ENCODE measurements around the gene SLC25A20.
"Not testable (repeated sequence)": the region's sequence is repeated elsewhere in the genome, so short reads cannot be mapped to it uniquely, and the experiment has no call there.

Gene SLC25A20

GRCh38 chr3:48847053-48847503 lies 51.6 kb downstream of the SLC25A20 start:
- H3K27ac ChIP-seq, result peak overlapping the region; percentile 94
- TF ChIP-seq ZFX (IDR thresholded peaks at IDR 0.05; ENCODE audit: borderline replicate concordance) (no peak), CTCF (IDR thresholded peaks at IDR 0.05) (no peak)

- no peak for TF ChIP-seq CTCF (IDR thresholded peaks at IDR 0.05)
- H3K27ac ChIP-seq, result no peak overlapping the region
Observed at GRCh38 chr3:48845170-48845569, 53.5 kb downstream of the SLC25A20 start.

- TF ChIP-seq ZFX (IDR thresholded peaks at IDR 0.05; ENCODE audit: borderline replicate concordance) (no peak), CTCF (IDR thresholded peaks at IDR 0.05) (no peak)
- no peak overlapping the region for H3K27ac ChIP-seq
Observed at GRCh38 chr3:48837163-48837562, 61.5 kb downstream of the SLC25A20 start.

GRCh38 chr3:48835650-48836366 lies 62.9 kb downstream of the SLC25A20 start:
- no peak overlapping the region for H3K27ac ChIP-seq
- TF ChIP-seq CTCF (IDR thresholded peaks at IDR 0.05) (no peak), ZFX (IDR thresholded peaks at IDR 0.05; ENCODE audit: borderline replicate concordance) (no peak)

- no peak overlapping the region for H3K27ac ChIP-seq
- no peak for TF ChIP-seq CTCF (IDR thresholded peaks at IDR 0.05)
- no peak for TF ChIP-seq ZFX (IDR thresholded peaks at IDR 0.05; ENCODE audit: borderline replicate concordance)
Observed at GRCh38 chr3:48832684-48833083, 66.0 kb downstream of the SLC25A20 start.

GRCh38 chr3:48830715-48831114 lies 68.0 kb downstream of the SLC25A20 start:
- H3K27ac ChIP-seq, result no peak overlapping the region
- TF ChIP-seq CTCF (IDR thresholded peaks at IDR 0.05) (no peak), ZFX (IDR thresholded peaks at IDR 0.05; ENCODE audit: borderline replicate concordance) (no peak)

- H3K27ac ChIP-seq, result not testable (repeated sequence)
Observed at GRCh38 chr3:48829525-48829924, 69.2 kb downstream of the SLC25A20 start.

GRCh38 chr3:48827874-48828273 lies 70.8 kb downstream of the SLC25A20 start:
- not testable (repeated sequence) for H3K27ac ChIP-seq

All from 22Rv1 (cell line).